ENCODE measurements around the gene TXNDC5. TPM values are rescaled to one million over a fixed set of nuclear protein-coding genes. Genes with fewer than 3 reads are reported as not detected.

Gene TXNDC5
- total and polyA plus RNA-seq, 9 of the 15 experiments (the other 6 are each of a cell fraction or from before 2014, with no cell fraction given): 33.9 to 156 (median 137) TPM

DNA sequence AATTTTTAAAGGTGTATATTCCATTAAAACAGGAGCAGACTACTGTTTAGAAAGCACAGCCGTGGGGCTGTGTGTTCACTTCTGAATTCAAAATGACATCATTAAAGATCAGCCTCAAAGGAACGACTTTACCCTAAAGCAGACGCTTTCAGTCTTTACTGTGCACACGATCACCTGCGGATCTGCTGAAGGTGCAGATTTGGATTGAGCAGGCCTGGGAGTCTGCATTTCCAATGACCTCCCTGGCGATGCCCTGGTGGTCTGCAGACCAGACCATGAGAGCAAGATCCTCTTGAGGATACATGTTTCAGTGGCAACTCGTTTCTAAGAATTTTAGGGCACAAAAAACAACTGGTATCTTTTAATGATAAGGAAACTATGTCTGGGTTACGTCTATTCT is 27.2 kb downstream of the TXNDC5 start:
- no peak overlapping the region for H3K27ac ChIP-seq (ENCODE audit: extremely low read depth, low read depth, low read length)
- DNase-seq (ENCODE audit: extremely low read depth in 1 of 4, low spot score in 3 of 4) (no peak), ATAC-seq (no peak), FAIRE-seq (no peak)
- H2AFZ ChIP-seq (ENCODE audit: low read depth, low read length): no peak overlapping the region
- POLR2A ChIA-PET: no interaction called here
- TF ChIP-seq PCBP2 (IDR thresholded peaks at IDR 0.05; ENCODE audit: low read depth, low read length, poor library complexity, severe bottlenecking) (no peak), PTRF (tag; IDR thresholded peaks at IDR 0.05) (no peak), ZNF175 (CRISPR knock-in tag; IDR thresholded peaks at IDR 0.05; ENCODE audit: low read depth) (no peak), GTF2A2 (tag; IDR thresholded peaks at IDR 0.05) (no peak), NR1H2 (CRISPR knock-in tag; IDR thresholded peaks at IDR 0.05) (no peak), GABPB1 (CRISPR knock-in tag; IDR thresholded peaks at IDR 0.05) (no peak)
- TF ChIP-seq, protein P1, sequence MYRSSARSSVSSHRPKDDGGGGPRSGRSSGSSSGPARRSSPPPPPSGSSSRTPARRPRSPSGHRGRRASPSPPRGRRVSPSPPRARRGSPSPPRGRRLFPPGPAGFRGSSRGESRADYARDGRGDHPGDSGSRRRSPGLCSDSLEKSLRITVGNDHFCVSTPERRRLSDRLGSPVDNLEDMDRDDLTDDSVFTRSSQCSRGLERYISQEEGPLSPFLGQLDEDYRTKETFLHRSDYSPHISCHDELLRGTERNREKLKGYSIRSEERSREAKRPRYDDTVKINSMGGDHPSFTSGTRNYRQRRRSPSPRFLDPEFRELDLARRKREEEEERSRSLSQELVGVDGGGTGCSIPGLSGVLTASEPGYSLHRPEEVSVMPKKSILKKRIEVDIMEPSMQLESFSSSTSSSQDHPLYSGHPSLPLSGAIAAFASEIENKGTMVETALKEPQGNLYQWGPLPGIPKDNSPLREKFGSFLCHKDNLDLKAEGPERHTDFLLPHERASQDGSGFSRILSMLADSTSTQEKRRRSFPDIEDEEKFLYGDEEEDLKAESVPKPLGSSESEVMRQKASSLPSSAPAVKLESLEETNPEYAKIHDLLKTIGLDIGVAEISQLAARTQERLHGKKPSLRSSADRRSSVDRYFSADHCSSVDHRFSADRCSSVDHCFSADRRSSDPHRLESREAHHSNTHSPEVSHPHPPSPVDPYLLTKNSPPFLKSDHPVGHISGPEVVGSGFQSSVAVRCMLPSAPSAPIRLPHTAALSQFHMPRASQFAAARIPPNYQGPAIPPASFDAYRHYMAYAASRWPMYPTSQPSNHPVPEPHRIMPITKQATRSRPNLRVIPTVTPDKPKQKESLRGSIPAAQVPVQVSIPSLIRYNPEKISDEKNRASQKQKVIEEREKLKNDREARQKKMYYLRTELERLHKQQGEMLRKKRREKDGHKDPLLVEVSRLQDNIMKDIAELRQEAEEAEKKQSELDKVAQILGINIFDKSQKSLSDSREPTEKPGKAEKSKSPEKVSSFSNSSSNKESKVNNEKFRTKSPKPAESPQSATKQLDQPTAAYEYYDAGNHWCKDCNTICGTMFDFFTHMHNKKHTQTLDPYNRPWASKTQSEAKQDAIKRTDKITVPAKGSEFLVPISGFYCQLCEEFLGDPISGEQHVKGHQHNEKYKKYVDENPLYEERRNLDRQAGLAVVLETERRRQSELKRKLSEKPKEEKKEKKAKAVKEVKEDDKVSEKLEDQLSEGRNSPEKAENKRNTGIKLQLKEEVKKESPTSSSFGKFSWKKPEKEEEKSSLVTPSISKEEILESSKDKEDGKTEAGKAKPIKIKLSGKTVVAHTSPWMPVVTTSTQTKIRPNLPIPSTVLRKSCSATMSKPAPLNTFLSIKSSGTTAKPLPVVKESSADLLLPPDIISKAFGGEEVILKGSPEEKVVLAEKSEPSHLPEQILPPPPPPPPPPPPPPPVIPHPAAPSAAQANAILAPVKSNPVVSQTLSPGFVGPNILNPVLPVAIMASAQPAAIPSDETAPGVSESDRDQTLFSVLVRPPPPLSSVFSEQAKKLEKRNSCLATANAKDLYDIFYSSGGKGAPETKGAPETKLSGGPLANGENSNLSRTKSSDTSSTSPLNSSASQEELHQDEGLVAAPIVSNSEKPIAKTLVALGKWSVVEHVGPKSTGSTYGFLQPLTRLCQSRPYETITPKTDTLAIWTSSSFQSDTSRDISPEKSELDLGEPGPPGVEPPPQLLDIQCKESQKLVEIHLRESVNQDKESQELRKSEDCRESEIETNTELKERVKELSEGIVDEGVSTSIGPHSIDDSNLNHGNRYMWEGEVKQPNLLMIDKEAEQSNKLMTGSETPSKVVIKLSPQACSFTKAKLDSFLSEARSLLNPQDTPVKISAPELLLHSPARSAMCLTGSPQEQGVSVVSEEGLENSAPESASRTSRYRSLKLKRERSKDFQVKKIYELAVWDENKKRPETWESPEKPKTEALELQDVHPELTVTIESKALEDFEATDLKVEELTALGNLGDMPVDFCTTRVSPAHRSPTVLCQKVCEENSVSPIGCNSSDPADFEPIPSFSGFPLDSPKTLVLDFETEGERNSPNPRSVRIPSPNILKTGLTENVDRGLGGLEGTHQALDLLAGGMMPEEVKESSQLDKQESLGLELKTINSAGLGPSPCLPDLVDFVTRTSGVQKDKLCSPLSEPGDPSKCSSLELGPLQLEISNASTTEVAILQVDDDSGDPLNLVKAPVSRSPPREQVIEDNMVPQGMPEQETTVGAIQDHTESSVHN (IDR thresholded peaks at IDR 0.05; ENCODE audit: borderline replicate concordance in 1 of 2, low read depth in 1 of 2): no peak
- H4K20me1 ChIP-seq (replicated peaks; ENCODE audit: control insufficient read depth, insufficient read depth, low read length): no peaks in the 10 kb centered on the region; the same call in 1 of the 2 replicates
- peaks cover 78% of the 10 kb centered on the region for H3K36me3 ChIP-seq (ENCODE audit: control insufficient read depth, insufficient read depth, low read length)
- no peak overlapping the region for H3K9ac ChIP-seq (ENCODE audit: insufficient read depth in 1 of 2, low read depth in 2 of 2, low read length in 2 of 2)
- CTCF ChIA-PET (ENCODE audit: low intra/inter-chr PET ratio): no interaction called here
- H3K27me3 ChIP-seq (ENCODE audit: control insufficient read depth in 2 of 2, insufficient read depth in 2 of 2, low read length in 2 of 2): no peaks in the 10 kb centered on the region
- WGBS (ENCODE audit: insufficient coverage, low coverage, missing lambda C conversion rate): 86% methylated on average over 8 of the region's 8 CpGs
- no peak overlapping the region for H3K4me3 ChIP-seq
- in situ Hi-C loops (cut with MboI): no loop called here
- intact Hi-C loops (cut with micrococcal nuclease): no loop called here
- H3K9me3 ChIP-seq (replicated peaks; ENCODE audit: control insufficient read depth, insufficient read depth, low read depth, low read length): no peaks in the 10 kb centered on the region
- H3K79me2 ChIP-seq (ENCODE audit: control insufficient read depth, insufficient read depth, low read length): no peaks in the 10 kb centered on the region
- H3K4me1 ChIP-seq (replicated peaks in 1 of 2; ENCODE audit: control insufficient read depth in 2 of 2, insufficient read depth in 2 of 2, low read length in 2 of 2): no peaks in the 10 kb centered on the region
- H3K4me2 ChIP-seq (ENCODE audit: insufficient read depth, low read length): no peak overlapping the region
- no TSS peak for BruUV-seq (replicated peaks)
- peaks cover 3% of the 10 kb centered on the region for H3K9me1 ChIP-seq (ENCODE audit: control insufficient read depth, insufficient read depth, low read length)
